ENCODE measurements around the gene MRPS15.

GRCh38 chr1:36420836-36421317 is 43.3 kb downstream of the MRPS15 start:
- no peak for TF ChIP-seq EZH2 (IDR thresholded peaks at IDR 0.05)
- TF ChIP-seq POLR2AphosphoS5 (IDR thresholded peaks at IDR 0.05; ENCODE audit: borderline replicate concordance, low read depth, low read length): no peak
- no peak for TF ChIP-seq FOXP2 (optimal IDR thresholded peaks at IDR 0.05; ENCODE audit: control extremely low read depth, extremely low read length, insufficient read depth)

Measured in SK-N-MC (cell line).